Common myeloid progenitor, CD34-positive (primary cell): Measurements from ENCODE around the gene RHCE.
A peak's percentile ranks its signal among the peaks of the same experiment; 100 is the strongest.
"Not testable (repeated sequence)": the region's sequence is repeated elsewhere in the genome, so short reads cannot be mapped to it uniquely, and the experiment has no call there.

Source experiments
- CTCF ChIA-PET: fragments of 350-600 bp; sonication (Branson Sonifier 250); formaldehyde crosslinking; loops from one replicate; lab custom pipeline; 2021; ENCODE audit warnings: antibody characterized with exemption; lab: Charles Lee
- POLR2A ChIA-PET: fragments of 350-600 bp; sonication (Branson Sonifier 250); formaldehyde crosslinking; loops from one replicate; lab custom pipeline; 2021; ENCODE audit warnings: antibody characterized with exemption; lab: Charles Lee
- DNase-seq, 3 donors: peaks; one replicate each; pipeline versions ENCODE4 v3.0.0 to v3.0.0-alpha.2; 2013
- H3K27ac ChIP-seq, 2 experiments: 1 replicate in 1 of 2; 2 replicates in 1 of 2; pipeline ENCODE4 v1.7.0; 2013; ENCODE audit warnings: inconsistent platforms in 2 of 2, low read length in 2 of 2, mild to moderate bottlenecking in 2 of 2, low read depth in 1 of 2, moderate library complexity in 1 of 2; ENCODE audit not compliant: severe bottlenecking in 2 of 2, insufficient read depth in 1 of 2, poor library complexity in 1 of 2
- H3K27me3 ChIP-seq, 5 experiments: replicated peaks in 2 of 5; 1 replicate in 3 of 5; 2 replicates in 2 of 5; pipeline versions ENCODE4 v1.6.1 to v1.7.0; 2013; ENCODE audit warnings: low read length in 4 of 5, mild to moderate bottlenecking in 2 of 5, moderate library complexity in 2 of 5, inconsistent platforms in 1 of 5; ENCODE audit not compliant: insufficient read depth in 5 of 5, control insufficient read depth in 4 of 5
- H3K36me3 ChIP-seq, 4 experiments: 1 replicate in 2 of 4; 2 replicates in 2 of 4; pipeline versions ENCODE4 v1.6.1 to v1.7.0; 2013; ENCODE audit warnings: low read length in 3 of 4, control low read depth in 1 of 4, mild to moderate bottlenecking in 1 of 4; ENCODE audit not compliant: control insufficient read depth in 4 of 4, insufficient read depth in 4 of 4
- H3K4me1 ChIP-seq, 4 experiments: 1 replicate in 3 of 4; 2 replicates in 1 of 4; pipeline versions ENCODE4 v1.6.1 to v1.7.1; 2013; ENCODE audit warnings: low read length in 3 of 4, mild to moderate bottlenecking in 3 of 4, control low read depth in 1 of 4, inconsistent platforms in 1 of 4, moderate library complexity in 1 of 4; ENCODE audit not compliant: control insufficient read depth in 4 of 4, insufficient read depth in 4 of 4; ENCODE audit errors: control extremely low read depth in 1 of 4
- H3K4me3 ChIP-seq, 7 experiments: 1 replicate in 4 of 7; 2 replicates in 3 of 7; pipeline versions ENCODE4 v1.5.1 to v1.7.0; 2013; ENCODE audit warnings: mild to moderate bottlenecking in 7 of 7, low read length in 6 of 7, moderate library complexity in 6 of 7, inconsistent platforms in 2 of 7, low read depth in 2 of 7, control low read depth in 1 of 7; ENCODE audit not compliant: insufficient read depth in 4 of 7, control insufficient read depth in 1 of 7; ENCODE audit errors: extremely low read depth in 1 of 7
- H3K9me3 ChIP-seq, 5 experiments: 1 replicate in 4 of 5; 2 replicates in 1 of 5; pipeline versions ENCODE4 v1.6.1 to v1.7.1; 2013; ENCODE audit warnings: low read length in 4 of 5, mild to moderate bottlenecking in 2 of 5, inconsistent platforms in 1 of 5, low read depth in 1 of 5, moderate library complexity in 1 of 5; ENCODE audit not compliant: control insufficient read depth in 4 of 5, insufficient read depth in 2 of 5; ENCODE audit errors: control extremely low read depth in 1 of 5
- WGBS: methylation state at CpG from one replicate; pipeline ENCODE4 v1.1.5; 2013; ENCODE audit not compliant: insufficient coverage; 5-methylcytosine and 5-hydroxymethylcytosine counted together

RHCE gene

DNA sequence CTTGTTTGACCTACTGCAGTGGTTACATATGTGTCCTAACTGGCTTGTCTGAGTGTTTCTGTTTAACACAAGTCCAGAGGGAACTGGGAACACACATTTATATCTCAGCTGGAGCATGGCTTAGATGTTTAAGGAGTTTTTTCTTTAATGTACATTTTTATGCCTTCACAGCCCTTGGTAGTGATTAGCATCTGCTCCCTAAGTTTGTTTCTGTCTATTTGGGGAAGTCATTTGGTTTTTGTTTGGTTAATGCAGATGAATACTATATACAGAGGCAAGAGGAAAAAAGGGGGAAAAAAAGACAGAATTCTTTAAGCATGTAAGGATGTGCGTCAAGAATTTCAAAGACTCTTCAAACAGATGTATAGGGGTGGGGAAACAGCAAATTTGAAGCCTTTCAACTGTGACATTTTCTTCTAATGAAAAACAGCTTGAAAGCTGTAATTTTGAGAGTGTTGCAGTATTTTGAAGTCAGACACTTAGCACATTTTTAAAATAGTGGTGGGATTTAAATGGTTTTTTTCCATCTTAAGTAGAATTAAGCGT is 25.4 kb upstream of the RHCE start:
- no peaks in the 10 kb centered on the region for H3K9me3 ChIP-seq
- H3K4me1 ChIP-seq = peaks cover 0 to 6% (median 1%) of the 10 kb centered on the region in 4 experiments
- H3K36me3 ChIP-seq = peaks cover 2 to 20% (median 13%) of the 10 kb centered on the region in 4 experiments
- 96% methylated on average over 2 of the region's 2 CpGs for WGBS
- POLR2A ChIA-PET = no interaction called here
- CTCF ChIA-PET = interaction anchor here (1.0 to 1.7 kb wide), 2 partner anchors 10 to 20 kb away, joined by 3 read pairs; no protein-coding TSS in a partner anchor
- no peak overlapping the region for H3K4me3 ChIP-seq
- no peak for DNase-seq
- no peak overlapping the region for H3K27ac ChIP-seq
- no peaks in the 10 kb centered on the region for H3K27me3 ChIP-seq

DNA sequence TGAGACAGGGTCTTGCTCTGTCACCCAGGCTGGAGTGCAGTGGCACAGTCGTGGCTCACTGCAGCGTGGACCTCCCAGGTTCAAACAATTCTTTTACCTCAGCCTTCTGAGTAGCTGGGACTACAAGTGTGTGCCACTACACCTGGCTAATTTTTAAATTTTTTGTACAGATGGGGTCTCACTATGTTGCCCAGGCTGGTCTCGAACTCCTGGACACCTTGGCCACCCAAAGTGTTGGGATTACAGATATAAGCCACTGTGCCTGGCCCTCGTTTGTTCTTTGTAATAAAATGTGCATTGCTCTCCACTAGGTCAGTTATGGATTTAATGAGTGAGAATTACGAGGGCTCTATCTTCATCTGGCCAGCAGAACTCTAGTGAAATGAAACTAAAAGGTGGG is 24.0 kb upstream of the RHCE start:
- CTCF ChIA-PET = interaction anchor here (0.8 to 1.7 kb wide), 2 partner anchors 13 to 19 kb away, joined by 3 read pairs; no protein-coding TSS in a partner anchor
- H3K9me3 ChIP-seq = not testable (repeated sequence)

DNA sequence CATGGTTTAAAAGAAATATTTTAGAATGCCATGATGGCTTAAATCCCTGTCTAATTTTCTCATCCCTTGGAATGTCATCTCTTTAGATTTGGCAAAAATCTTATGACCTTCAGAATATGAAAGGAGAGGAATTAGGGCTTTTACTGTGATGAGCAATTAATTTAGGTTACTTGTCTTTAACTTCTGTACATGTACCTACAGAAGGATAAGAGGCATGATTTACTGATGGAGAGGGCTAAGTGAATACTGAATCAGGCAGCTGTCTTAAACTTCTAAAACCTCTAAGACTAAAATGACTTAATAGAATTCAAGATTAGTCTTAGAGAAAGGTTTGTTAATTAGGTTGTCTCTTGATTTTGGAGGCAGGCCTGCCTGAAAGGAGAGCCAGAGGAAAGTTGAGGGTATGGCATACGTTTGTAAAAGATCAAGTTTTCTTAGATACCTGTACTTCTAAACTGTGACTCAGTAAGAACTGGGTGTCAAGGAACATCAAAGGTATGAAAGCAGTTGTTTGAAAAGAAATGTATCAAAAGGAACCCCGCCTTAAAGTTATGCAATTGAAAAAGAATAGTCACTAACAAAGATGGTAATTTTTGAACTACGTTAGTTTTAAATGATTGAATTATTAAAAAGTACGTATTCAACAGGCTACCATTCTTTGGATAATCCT is 22.5 kb upstream of the RHCE start:
- POLR2A ChIA-PET = interaction anchor here (0.6 kb wide), 1 partner anchor 376 kb away, joined by 4 read pairs; the partner anchor contains the start of gene MTFR1L
- Histone ChIP-seq H3K9me3 (no peaks in the 10 kb centered on the region), H3K36me3 (peaks cover 2 to 10% (median 6%) of the 10 kb centered on the region in 4 experiments), H3K27ac (no peak overlapping the region), H3K27me3 (no peaks in the 10 kb centered on the region), H3K4me3 (no peak overlapping the region), H3K4me1 (peaks cover 0 to 6% (median 1%) of the 10 kb centered on the region in 4 experiments)
- CTCF ChIA-PET = no interaction called here
- WGBS = 100% methylated on average over 2 of the region's 4 CpGs
- no peak for DNase-seq

More for the DNA sequence above, 24.0 kb upstream of the RHCE start:
- H3K4me3 ChIP-seq, POLR2A ChIA-PET, H3K27me3 ChIP-seq, H3K27ac ChIP-seq, DNase-seq, H3K4me1 ChIP-seq: not testable (repeated sequence)
- peaks cover 2 to 15% (median 10%) of the 10 kb centered on the region in 4 experiments for H3K36me3 ChIP-seq
- 100% methylated on average over 3 of the region's 5 CpGs for WGBS

DNA sequence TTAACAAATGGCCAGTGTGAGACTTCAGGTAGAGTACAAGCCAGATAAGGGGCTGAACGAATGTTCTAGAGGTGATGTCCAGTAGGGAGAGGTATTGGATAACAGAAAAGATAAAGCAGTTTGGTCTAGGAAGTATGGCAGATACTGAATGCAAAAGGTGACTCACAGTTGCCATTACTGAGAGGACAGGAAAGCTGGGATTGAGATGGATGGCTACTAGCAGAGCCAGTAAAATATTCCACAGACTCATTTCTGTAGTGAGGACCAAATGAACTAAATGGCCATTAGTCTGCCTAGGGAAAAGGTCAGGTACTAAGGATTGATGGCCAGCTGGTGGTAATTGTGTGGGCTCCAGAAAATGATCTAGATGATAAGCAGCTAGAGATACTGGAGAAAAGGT is 21.6 kb upstream of the RHCE start:
- no peaks in the 10 kb centered on the region for H3K27me3 ChIP-seq
- H3K9me3 ChIP-seq = no peaks in the 10 kb centered on the region
- H3K27ac ChIP-seq = no peak overlapping the region
- POLR2A ChIA-PET = no interaction called here
- peaks cover 0 to 6% (median 1%) of the 10 kb centered on the region in 4 experiments for H3K4me1 ChIP-seq
- CTCF ChIA-PET = interaction anchor here (0.6 to 1.3 kb wide), 4 partner anchors 11 to 368 kb away, joined by 3 to 4 read pairs (median 3); no protein-coding TSS in a partner anchor
- H3K36me3 ChIP-seq = peaks cover 2 to 5% (median 3%) of the 10 kb centered on the region in 4 experiments
- 95% methylated on average over 1 of the region's 1 CpG for WGBS
- no peak overlapping the region for H3K4me3 ChIP-seq
- DNase-seq = peak in 1 of 3 donors; percentile 12

DNA sequence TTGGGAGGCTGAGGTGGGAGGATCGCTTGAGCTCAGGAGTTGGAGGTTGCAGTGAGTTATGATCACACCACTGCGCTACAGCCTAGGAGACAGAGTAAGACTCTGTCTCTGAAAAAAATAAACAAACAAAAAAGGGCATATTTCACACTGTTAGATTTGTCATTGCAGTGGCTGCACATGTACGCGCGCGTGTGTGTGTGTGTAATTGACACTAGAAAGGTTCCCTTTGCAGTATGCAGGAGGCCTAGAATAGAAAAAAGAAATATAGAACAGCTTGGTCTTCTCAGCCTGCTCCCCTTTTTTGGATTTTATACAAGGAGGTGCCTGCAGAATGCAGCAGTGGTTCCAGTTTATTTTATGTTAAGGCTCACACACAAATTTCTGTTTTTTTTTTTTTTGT is 18.7 kb upstream of the RHCE start:
- peaks cover 0 to 2% (median under 1%) of the 10 kb centered on the region in 4 experiments for H3K36me3 ChIP-seq
- H3K4me3 ChIP-seq = no peak overlapping the region
- H3K27ac ChIP-seq = no peak overlapping the region
- no peaks in the 10 kb centered on the region for H3K27me3 ChIP-seq
- H3K9me3 ChIP-seq = no peaks in the 10 kb centered on the region
- 100% methylated on average over 5 of the region's 6 CpGs for WGBS
- peaks cover 18 to 26% (median 20%) of the 10 kb centered on the region in 4 experiments for H3K4me1 ChIP-seq
- ChIA-PET POLR2A (no interaction called here), CTCF (no interaction called here)
- no peak for DNase-seq

DNA sequence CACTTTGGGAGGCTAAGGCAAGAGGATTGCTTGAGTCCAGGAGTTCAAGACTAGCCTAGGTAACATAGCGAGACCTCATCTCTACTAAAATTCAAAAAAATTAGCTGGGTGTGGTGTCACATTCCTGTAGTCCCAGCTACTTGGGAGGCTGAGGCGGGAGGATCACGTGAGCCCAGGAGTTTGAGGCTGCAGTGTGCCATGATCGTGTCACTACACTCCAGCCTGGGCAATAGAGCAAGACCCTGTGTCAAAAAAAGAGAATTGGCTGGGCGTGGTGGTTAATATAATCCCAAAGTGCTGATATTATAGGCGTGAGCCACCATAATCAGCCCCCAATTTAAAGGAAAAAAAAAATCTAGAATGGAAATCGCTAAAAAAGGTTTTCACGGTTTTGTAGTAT is 17.0 kb upstream of the RHCE start:
- peaks cover 23 to 40% (median 28%) of the 10 kb centered on the region in 4 experiments for H3K4me1 ChIP-seq
- CTCF ChIA-PET = interaction anchor here (0.7 to 1.8 kb wide), 3 partner anchors 12 to 34 kb away, joined by 3 to 5 read pairs (median 5); no protein-coding TSS in a partner anchor

More for the DNA sequence above, 17.0 kb upstream of the RHCE start:
- WGBS = 97% methylated on average over 6 of the region's 8 CpGs
- Histone ChIP-seq H3K27me3 (no peaks in the 10 kb centered on the region), H3K9me3 (no peaks in the 10 kb centered on the region), H3K4me3 (no peak overlapping the region), H3K36me3 (peaks cover 0 to 2% (median under 1%) of the 10 kb centered on the region in 4 experiments), H3K27ac (no peak overlapping the region)
- no peak for DNase-seq
- POLR2A ChIA-PET = no interaction called here
